ENCODE measurements around the gene LGALS9B.
"Not testable (repeated sequence)": the region's sequence is repeated elsewhere in the genome, so short reads cannot be mapped to it uniquely, and the experiment has no call there.

- not testable (repeated sequence) for TF ChIP-seq YY1 (IDR thresholded peaks at IDR 0.05; ENCODE audit: low read depth, low read length); TAF7 (optimal IDR thresholded peaks at IDR 0.05; ENCODE audit: borderline replicate concordance, low read depth, low read length); KDM1A (IDR thresholded peaks at IDR 0.05; ENCODE audit: borderline replicate concordance, low read length); ZNF274 (IDR thresholded peaks at IDR 0.05; ENCODE audit: borderline replicate concordance, extremely low read depth, low read length); CTCF (IDR thresholded peaks at IDR 0.05; ENCODE audit: control extremely low read depth in 1 of 3, insufficient read depth in 1 of 3, low read depth in 1 of 3, low read length in 3 of 3); GABPA (IDR thresholded peaks at IDR 0.05; ENCODE audit: borderline replicate concordance, insufficient read depth, low read length); EZH2 (IDR thresholded peaks at IDR 0.05; ENCODE audit: low read depth, low read length, severe bottlenecking); RFX5 (IDR thresholded peaks at IDR 0.05; ENCODE audit: borderline replicate concordance, low read depth, low read length); HDAC6 (IDR thresholded peaks at IDR 0.05; ENCODE audit: low read depth, low read length); POLR2AphosphoS5 (IDR thresholded peaks at IDR 0.05; ENCODE audit: low read depth, low read length); CREB1 (IDR thresholded peaks at IDR 0.05); E2F6 (IDR thresholded peaks at IDR 0.05); TEAD4 (IDR thresholded peaks at IDR 0.05; ENCODE audit: low read depth, low read length)
These were observed 5.2 kb downstream of the LGALS9B start for GRCh38 chr17:20462158-20462557.
